Left renal cortex interstitium (tissue), 4 donors: ENCODE data around the gene ELP2. TPM values are rescaled to one million over a fixed set of nuclear protein-coding genes. Genes with fewer than 3 reads are reported as not detected.

Experiments
- DNase-seq, 4 donors: peaks; one replicate each; pipeline ENCODE4 v3.0.0-alpha.2; 2013; ENCODE audit warnings: low read depth in 4 of 4, low spot score in 2 of 4, missing footprints in 1 of 4
- polyA plus RNA-seq, 4 donors: library from polyadenylated mRNA; unstranded; fragments of 120-200 nt; gene quantifications; one replicate each; pipeline ENCODE4 v1.2.1, GENCODE V29; 2013; ENCODE audit not compliant: insufficient read length in 4 of 4

Gene ELP2
- polyA plus RNA-seq, 4 donors: 77.9 to 147 (median 103) TPM

GRCh38 chr18:36212301-36213171, 82.8 kb downstream of the ELP2 start:
- no peak for DNase-seq

GRCh38 chr18:36214811-36215210, 85.1 kb downstream of the ELP2 start:
- DNase-seq: no peak

GRCh38 chr18:36215577-36215976, 85.9 kb downstream of the ELP2 start:
- no peak for DNase-seq

GRCh38 chr18:36217348-36217747, 87.6 kb downstream of the ELP2 start:
- no peak for DNase-seq

GRCh38 chr18:36229188-36229587, 99.5 kb downstream of the ELP2 start:
- DNase-seq: no peak

Other genes starting within 250 kb of the ELP2 start
- gene RPRD1A, start 62.3 kb upstream of the ELP2 start, polyA plus RNA-seq: 10 to 100 TPM; 63.0 to 76.7 (median 66.7) TPM
- gene SLC39A6, start 559 bp upstream of the ELP2 start, polyA plus RNA-seq: 10 to 100 TPM; 74.0 to 84.5 (median 77.3) TPM
- under 1 TPM; 0.69 to 0.85 (median 0.75) TPM for gene MOCOS, start 57.6 kb downstream of the ELP2 start, polyA plus RNA-seq
- gene FHOD3, start 167.8 kb downstream of the ELP2 start, polyA plus RNA-seq: 10 to 100 TPM; 35.3 to 42.9 (median 40.5) TPM